ENCODE results near the gene TGFBRAP1.

TGFBRAP1 gene

GRCh38 chr2:105315314-105315713 is 14.2 kb downstream of the TGFBRAP1 start:
- DNase-seq: peak in 1 of 5 experiments; percentile 35

- no peak for DNase-seq
These were observed 15.7 kb downstream of the TGFBRAP1 start for GRCh38 chr2:105313877-105314276.

GRCh38 chr2:105309147-105309545 is 20.4 kb downstream of the TGFBRAP1 start:
- no peak for DNase-seq

GRCh38 chr2:105308382-105309146 is 21.0 kb downstream of the TGFBRAP1 start:
- DNase-seq: no peak

- no peak for DNase-seq
These were observed 21.6 kb downstream of the TGFBRAP1 start for GRCh38 chr2:105307962-105308361.

GRCh38 chr2:105307550-105307949 is 22.0 kb downstream of the TGFBRAP1 start:
- no peak for DNase-seq

GRCh38 chr2:105307146-105307545 is 22.4 kb downstream of the TGFBRAP1 start:
- DNase-seq: no peak

GRCh38 chr2:105301646-105302045 is 27.9 kb downstream of the TGFBRAP1 start:
- peak in 1 of 5 experiments; percentile 48 for DNase-seq

- DNase-seq: peak in 1 of 5 experiments; percentile 8
These were observed 30.2 kb downstream of the TGFBRAP1 start for GRCh38 chr2:105299290-105299689.

- DNase-seq: no peak
These were observed 31.5 kb downstream of the TGFBRAP1 start for GRCh38 chr2:105298017-105298416.

- DNase-seq: no peak
These were observed 32.3 kb downstream of the TGFBRAP1 start for GRCh38 chr2:105297216-105297615.

- no peak for DNase-seq
These were observed 33.4 kb downstream of the TGFBRAP1 start for GRCh38 chr2:105296017-105296611.

GRCh38 chr2:105294844-105295481 is 34.6 kb downstream of the TGFBRAP1 start:
- DNase-seq: peak in 1 of 5 experiments; percentile 56

- no peak for DNase-seq
These were observed 35.5 kb downstream of the TGFBRAP1 start for GRCh38 chr2:105294046-105294445.

- DNase-seq: no peak
These were observed 37.6 kb downstream of the TGFBRAP1 start for GRCh38 chr2:105291981-105292380.

- DNase-seq: no peak
These were observed 38.4 kb downstream of the TGFBRAP1 start for GRCh38 chr2:105290981-105291660.

- no peak for DNase-seq
These were observed 41.4 kb downstream of the TGFBRAP1 start for GRCh38 chr2:105288133-105288532.

- DNase-seq: peak in 1 of 5 experiments; percentile 58
These were observed 41.8 kb downstream of the TGFBRAP1 start for GRCh38 chr2:105287692-105288091.

- no peak for DNase-seq
These were observed 46.0 kb downstream of the TGFBRAP1 start for GRCh38 chr2:105283532-105283931.

- DNase-seq: no peak
These were observed 49.3 kb downstream of the TGFBRAP1 start for GRCh38 chr2:105280281-105280680.

GRCh38 chr2:105279126-105279525 is 50.4 kb downstream of the TGFBRAP1 start:
- DNase-seq: no peak

GRCh38 chr2:105278654-105279053 is 50.9 kb downstream of the TGFBRAP1 start:
- DNase-seq: no peak

- DNase-seq: no peak
These were observed 55.5 kb downstream of the TGFBRAP1 start for GRCh38 chr2:105274046-105274445.

Data from T-helper 2 cell (primary cell).